H1 (cell line): ENCODE data around the gene LIPG. TPM values are rescaled to one million over a fixed set of nuclear protein-coding genes. Genes with fewer than 3 reads are reported as not detected.

Source experiments
- CTCF ChIA-PET: fragments of 300-600 bp; sonication (Branson Sonifier 250); formaldehyde crosslinking; loops from one replicate; lab custom pipeline; 2021; ENCODE audit not compliant: partially characterized antibody; lab: Charles Lee
- POLR2A ChIA-PET: fragments of 300-600 bp; sonication (Branson Sonifier 250); formaldehyde crosslinking; loops from one replicate; lab custom pipeline; 2021; ENCODE audit warnings: inconsistent platforms; ENCODE audit not compliant: partially characterized antibody; lab: Charles Lee
- DNase-seq, 2 experiments: peaks; one replicate each; pipeline versions ENCODE4 v3.0.0 to v3.0.0-alpha.2; 2010 to 2022; ENCODE audit warnings: low spot score in 2 of 2, low read depth in 1 of 2, mixed read lengths in 1 of 2
- FAIRE-seq: peaks from 2 replicates; lab custom pipeline; 2011; peaks lifted over from hg19 to GRCh38; lab: Jason Lieb, UNC
- H2AFZ ChIP-seq: 2 replicates; pipeline ENCODE4 v1.8.1; 2012; ENCODE audit warnings: low read length, inconsistent platforms
- H2AK5ac ChIP-seq: 2 replicates; pipeline ENCODE4 v1.6.1; 2013; ENCODE audit warnings: low read depth, low read length
- H2BK120ac ChIP-seq: replicated peaks from 2 replicates; pipeline ENCODE3; 2013; ENCODE audit warnings: low read depth, low read length, inconsistent platforms
- H2BK12ac ChIP-seq: 2 replicates; pipeline ENCODE4 v1.6.1; 2013; ENCODE audit warnings: low read depth, low read length
- H2BK15ac ChIP-seq: 2 replicates; pipeline ENCODE4 v1.6.1; 2013; ENCODE audit warnings: low read length
- H2BK20ac ChIP-seq: 2 replicates; pipeline ENCODE4 v1.6.1; 2013; ENCODE audit warnings: low read length
- H2BK5ac ChIP-seq: 2 replicates; pipeline ENCODE4 v1.6.1; 2013; ENCODE audit warnings: low read depth, low read length
- H3K14ac ChIP-seq: 2 replicates; pipeline ENCODE4 v1.6.1; 2013; ENCODE audit warnings: inconsistent platforms; ENCODE audit not compliant: insufficient read length
- H3K18ac ChIP-seq: 2 replicates; pipeline ENCODE4 v1.6.1; 2013; ENCODE audit warnings: low read length; ENCODE audit errors: extremely low read depth
- H3K23ac ChIP-seq: 2 replicates; pipeline ENCODE4 v1.6.1; 2013; ENCODE audit warnings: inconsistent platforms; ENCODE audit not compliant: insufficient read length
- H3K23me2 ChIP-seq: 2 replicates; pipeline ENCODE4 v1.6.1; 2013; ENCODE audit warnings: low read depth, low read length
- H3K27ac ChIP-seq: 2 replicates; pipeline ENCODE4 v1.6.1; 2011; ENCODE audit warnings: low read depth, low read length, inconsistent platforms
- H3K27me3 ChIP-seq, 4 experiments: replicated peaks in 1 of 4; 1 replicate in 1 of 4; 2 replicates in 3 of 4; pipeline versions ENCODE4 v1.6.1 to v1.8.1; 2011 to 2013; ENCODE audit warnings: low read length in 3 of 4, mild to moderate bottlenecking in 3 of 4, inconsistent platforms in 2 of 4, mixed read lengths in 2 of 4, moderate library complexity in 1 of 4; ENCODE audit not compliant: control insufficient read depth in 3 of 4, insufficient read depth in 3 of 4; ENCODE audit errors: extremely low read depth in 1 of 4
- H3K36me3 ChIP-seq, 4 experiments: 2 replicates each; pipeline versions ENCODE4 v1.6.1 to v1.8.1; 2011 to 2013; ENCODE audit warnings: mild to moderate bottlenecking in 4 of 4, low read length in 3 of 4, moderate library complexity in 2 of 4, control low read depth in 1 of 4, inconsistent platforms in 1 of 4; ENCODE audit not compliant: insufficient read depth in 4 of 4, control insufficient read depth in 2 of 4
- H3K4ac ChIP-seq: replicated peaks from 2 replicates; pipeline ENCODE3; 2013; ENCODE audit warnings: low read length, low read depth, mixed read lengths, inconsistent platforms; ENCODE audit not compliant: insufficient read length
- H3K4me1 ChIP-seq, 4 experiments: replicated peaks in 1 of 4; 1 replicate in 1 of 4; 2 replicates in 3 of 4; pipeline versions ENCODE4 v1.6.1 to v1.8.1; 2011 to 2013; ENCODE audit warnings: low read length in 3 of 4, inconsistent platforms in 2 of 4, mixed read lengths in 1 of 4; ENCODE audit not compliant: insufficient read depth in 4 of 4, control insufficient read depth in 3 of 4
- H3K4me2 ChIP-seq, 2 experiments: 2 replicates each; pipeline versions ENCODE4 v1.6.1 to v1.8.1; 2011 to 2013; ENCODE audit warnings: low read depth in 2 of 2, low read length in 2 of 2, control low read depth in 1 of 2, inconsistent platforms in 1 of 2, mild to moderate bottlenecking in 1 of 2; ENCODE audit not compliant: insufficient read depth in 1 of 2
- H3K4me3 ChIP-seq, 4 experiments: fragments of 200-600, 300-600 bp in 1 of 4; sonication (generic), shearing (Covaris generic), sonication (Bioruptor Twin) in 1 of 4; 2 replicates each; pipeline versions ENCODE4 v1.5.1 to v1.8.1; 2011 to 2016; ENCODE audit warnings: low read length in 4 of 4, low read depth in 3 of 4, control low read depth in 2 of 4, inconsistent platforms in 2 of 4, mild to moderate bottlenecking in 2 of 4, mixed read lengths in 1 of 4, moderate library complexity in 1 of 4; ENCODE audit not compliant: insufficient read depth in 2 of 4; ENCODE audit errors: extremely low read depth in 1 of 4
- H3K56ac ChIP-seq: replicated peaks from 2 replicates; pipeline ENCODE3; 2013; ENCODE audit warnings: low read depth, mild to moderate bottlenecking, mixed read lengths, low read length, inconsistent platforms; ENCODE audit not compliant: insufficient read length
- H3K79me1 ChIP-seq: 2 replicates; pipeline ENCODE4 v1.6.1; 2013; ENCODE audit warnings: low read depth, low read length, control low read depth
- H3K79me2 ChIP-seq, 2 experiments: 2 replicates each; pipeline versions ENCODE4 v1.6.1 to v1.8.1; 2012 to 2013; ENCODE audit warnings: low read length in 2 of 2, mild to moderate bottlenecking in 2 of 2, inconsistent platforms in 1 of 2; ENCODE audit not compliant: insufficient read depth in 2 of 2, control insufficient read depth in 1 of 2
- H3K9ac ChIP-seq, 4 experiments: replicated peaks in 1 of 4; 1 replicate in 1 of 4; 2 replicates in 3 of 4; pipeline versions ENCODE4 v1.6.1 to v1.8.1; 2011 to 2013; ENCODE audit warnings: low read depth in 3 of 4, low read length in 3 of 4, control low read depth in 2 of 4, mild to moderate bottlenecking in 2 of 4, moderate library complexity in 2 of 4, inconsistent platforms in 1 of 4; ENCODE audit errors: extremely low read depth in 1 of 4
- H3K9me3 ChIP-seq, 2 experiments: 2 replicates each; pipeline versions ENCODE4 v1.6.1 to v1.8.1; 2012 to 2013; ENCODE audit warnings: mild to moderate bottlenecking in 2 of 2, moderate library complexity in 2 of 2, control low read depth in 1 of 2, inconsistent platforms in 1 of 2, low read depth in 1 of 2, low read length in 1 of 2, mixed read lengths in 1 of 2; ENCODE audit not compliant: insufficient read depth in 2 of 2
- H4K20me1 ChIP-seq, 2 experiments: replicated peaks in 1 of 2; 2 replicates each; pipeline versions ENCODE3 to v1.8.1; 2011 to 2013; ENCODE audit warnings: inconsistent platforms in 2 of 2, low read length in 2 of 2, mild to moderate bottlenecking in 1 of 2; ENCODE audit not compliant: insufficient read depth in 2 of 2, control insufficient read depth in 1 of 2
- H4K5ac ChIP-seq: 2 replicates; pipeline ENCODE4 v1.6.1; 2013; ENCODE audit warnings: low read length, low read depth, mixed read lengths, inconsistent platforms; ENCODE audit not compliant: insufficient read length
- H4K8ac ChIP-seq: 2 replicates; pipeline ENCODE4 v1.8.0; 2013; ENCODE audit warnings: mild to moderate bottlenecking, moderate library complexity, low read length, inconsistent platforms; ENCODE audit not compliant: insufficient read depth; ENCODE audit errors: extremely low read depth
- H4K91ac ChIP-seq: replicated peaks from 2 replicates; pipeline ENCODE3; 2013; ENCODE audit warnings: low read length, mixed read lengths, inconsistent platforms; ENCODE audit not compliant: insufficient read length
- CHD2 ChIP-seq: IDR thresholded peaks from 2 replicates; pipeline ENCODE4 v1.6.1; 2012; ENCODE audit warnings: low read length, improper control_type of control experiment
- EGR1 ChIP-seq: IDR thresholded peaks from 2 replicates; pipeline ENCODE4 v1.6.1; 2011; ENCODE audit warnings: low read depth, low read length, borderline replicate concordance
- GABPA ChIP-seq: IDR thresholded peaks from 2 replicates; pipeline ENCODE4 v1.6.1; 2011; ENCODE audit warnings: mild to moderate bottlenecking, low read length, moderate library complexity, borderline replicate concordance; ENCODE audit not compliant: insufficient read depth
- GTF2F1 ChIP-seq: IDR thresholded peaks from 2 replicates; pipeline ENCODE4 v1.6.1; 2012; ENCODE audit warnings: low read depth, low read length, improper control_type of control experiment, borderline replicate concordance
- JUN ChIP-seq: IDR thresholded peaks from 2 replicates; pipeline ENCODE4 v1.6.1; 2011; ENCODE audit warnings: low read depth, mild to moderate bottlenecking, improper control_type of control experiment, low read length
- KDM1A ChIP-seq: fragments of 200-600, 300-600 bp; sonication (generic); IDR thresholded peaks from 2 replicates; pipeline ENCODE4 v1.7.1; 2016; ENCODE audit warnings: mild to moderate bottlenecking, low read length, borderline replicate concordance
- KDM5A ChIP-seq: fragments of 200-600 bp; IDR thresholded peaks from 2 replicates; pipeline ENCODE4 v1.7.1; 2012; ENCODE audit warnings: mild to moderate bottlenecking, low read length, inconsistent platforms, mixed read lengths
- SAP30 ChIP-seq: fragments of 300-600 bp; sonication (generic); IDR thresholded peaks from 2 replicates; pipeline ENCODE4 v1.7.1; 2012; ENCODE audit warnings: low read length, moderate library complexity, mild to moderate bottlenecking, inconsistent platforms; ENCODE audit not compliant: insufficient read depth, insufficient replicate concordance
- SIN3A ChIP-seq, 2 experiments: IDR thresholded peaks in 1 of 2; conservative IDR thresholded peaks in 1 of 2; 2 replicates each; pipeline ENCODE4 v1.6.1; 2011 to 2012; ENCODE audit warnings: low read length in 2 of 2, improper control_type of control experiment in 1 of 2, low read depth in 1 of 2, mild to moderate bottlenecking in 1 of 2
- TAF7 ChIP-seq: optimal IDR thresholded peaks from 2 replicates; pipeline ENCODE3; 2011; ENCODE audit warnings: low read depth, mild to moderate bottlenecking, inconsistent platforms, low read length, moderate library complexity, borderline replicate concordance
- WGBS, 2 experiments: shearing (Covaris generic) in 1 of 2; methylation state at CpG; one replicate each; pipeline versions ENCODE4 v1.1.6 to v1.1.7; 2013 to 2015; ENCODE audit warnings: low lambda C conversion rate in 2 of 2, mixed read lengths in 2 of 2, inconsistent platforms in 1 of 2, low coverage in 1 of 2, missing lambda C conversion rate in 1 of 2; ENCODE audit not compliant: insufficient replicate concordance in 2 of 2, insufficient coverage in 1 of 2, insufficient read length in 1 of 2; ENCODE audit errors: extremely low coverage in 1 of 2, missing lambda C conversion rate in 1 of 2; 5-methylcytosine and 5-hydroxymethylcytosine counted together
- polyA plus RNA-seq, 7 experiments: library from polyadenylated mRNA; depleted of rRNA in 3 of 7; stranded (reverse) in 5 of 7; unstranded in 2 of 7; fragments of >200 nt in 5 of 7; fragments of 200-250 nt in 2 of 7; gene quantifications; 1 replicate in 5 of 7; 2 replicates in 1 of 7; 4 replicates in 1 of 7; pipeline versions ENCODE4 v1.2.1 to v1.2.3, GENCODE V29; 2011 to 2013; ENCODE audit warnings: missing spikeins in 2 of 7, mixed read lengths in 2 of 7
- total RNA-seq: library from RNA; stranded (reverse); fragmentation: NEBNext Ultra II Directional; extraction: Animal tissue kit (Norgen Biotek cat#: 25700); gene quantifications from 2 replicates; pipeline ENCODE4 v1.2.1, GENCODE V29; 2021
- TF ChIP-seq, protein P1 (sequence below), 3 experiments: IDR thresholded peaks; 1 replicate in 2 of 3; 2 replicates in 1 of 3; pipeline versions ENCODE4 v1.5.1 to v1.6.1; 2011; ENCODE audit warnings: low read length in 3 of 3, mild to moderate bottlenecking in 3 of 3, inconsistent platforms in 2 of 3, low read depth in 1 of 3, moderate library complexity in 1 of 3; ENCODE audit not compliant: insufficient read depth in 1 of 3; ENCODE audit errors: control extremely low read depth in 1 of 3

LIPG gene
- total and polyA plus RNA-seq, 2 of the 8 experiments (the other 6 are each of a cell fraction or from before 2014, with no cell fraction given): 9.2 to 9.8 TPM

DNA sequence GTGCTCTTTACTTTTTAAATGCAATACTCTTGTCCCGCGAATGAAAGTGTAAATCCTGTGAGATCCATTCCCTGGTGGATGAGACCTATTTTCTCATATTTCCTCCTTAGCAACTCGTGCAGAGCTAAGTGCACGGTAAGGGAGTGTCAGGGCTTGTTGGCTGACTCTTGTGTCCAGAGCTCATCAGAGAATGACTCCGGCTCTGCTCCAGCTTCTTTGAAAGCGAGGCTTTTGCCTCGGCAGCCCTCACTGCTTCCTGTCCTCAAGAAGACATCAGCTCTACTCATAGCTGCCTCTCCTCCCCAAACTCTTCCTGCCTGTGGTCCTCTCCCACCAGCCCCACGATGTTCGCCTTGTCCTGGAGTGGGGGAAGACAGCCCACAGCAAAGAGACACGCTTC lies 70.7 kb downstream of the LIPG start:
- Histone ChIP-seq H3K56ac (no peak overlapping the region), H3K9ac (no peak overlapping the region), H3K14ac (no peak overlapping the region), H2BK12ac (no peak overlapping the region), H2AFZ (no peak overlapping the region), H3K18ac (no peak overlapping the region), H3K4me3 (no peak overlapping the region), H3K36me3 (no peaks in the 10 kb centered on the region), H2BK5ac (no peak overlapping the region), H3K9me3 (peaks cover 0 to 3% of the 10 kb centered on the region in 2 experiments; a peak in 1 of 4 replicates), H3K23ac (no peak overlapping the region), H3K27me3 (no peaks in the 10 kb centered on the region), H3K4me2 (no peak overlapping the region), H4K20me1 (no peaks in the 10 kb centered on the region), H3K4ac (no peak overlapping the region), H3K79me2 (no peaks in the 10 kb centered on the region), H4K5ac (no peak overlapping the region), H4K8ac (no peak overlapping the region), H2BK20ac (no peak overlapping the region), H3K79me1 (no peaks in the 10 kb centered on the region), H3K23me2 (no peaks in the 10 kb centered on the region), H4K91ac (no peak overlapping the region), H2BK15ac (no peak overlapping the region; the same call in 1 of the 2 replicates), H3K4me1 (peaks cover 0 to 5% (median 0%) of the 10 kb centered on the region in 4 experiments; a peak in 3 of 7 replicates), H2AK5ac (no peak overlapping the region), H2BK120ac (no peak overlapping the region), H3K27ac (no peak overlapping the region)
- ChIA-PET CTCF (interaction anchor here (0.6 to 3.4 kb wide), 4 partner anchors 8 to 879 kb away, joined by 3 to 11 read pairs (median 4); no protein-coding TSS in a partner anchor), POLR2A (interaction anchor here (0.6 kb wide), 1 partner anchor 13 kb away, joined by 3 read pairs; no protein-coding TSS in a partner anchor)
- 89% methylated on average over 10 of the region's 10 CpGs; no CpG with 5 or more reads in 1 of the 2 experiments for WGBS, 2 experiments
- DNase-seq (no peak), FAIRE-seq (no peak)
- TF ChIP-seq, protein P1, sequence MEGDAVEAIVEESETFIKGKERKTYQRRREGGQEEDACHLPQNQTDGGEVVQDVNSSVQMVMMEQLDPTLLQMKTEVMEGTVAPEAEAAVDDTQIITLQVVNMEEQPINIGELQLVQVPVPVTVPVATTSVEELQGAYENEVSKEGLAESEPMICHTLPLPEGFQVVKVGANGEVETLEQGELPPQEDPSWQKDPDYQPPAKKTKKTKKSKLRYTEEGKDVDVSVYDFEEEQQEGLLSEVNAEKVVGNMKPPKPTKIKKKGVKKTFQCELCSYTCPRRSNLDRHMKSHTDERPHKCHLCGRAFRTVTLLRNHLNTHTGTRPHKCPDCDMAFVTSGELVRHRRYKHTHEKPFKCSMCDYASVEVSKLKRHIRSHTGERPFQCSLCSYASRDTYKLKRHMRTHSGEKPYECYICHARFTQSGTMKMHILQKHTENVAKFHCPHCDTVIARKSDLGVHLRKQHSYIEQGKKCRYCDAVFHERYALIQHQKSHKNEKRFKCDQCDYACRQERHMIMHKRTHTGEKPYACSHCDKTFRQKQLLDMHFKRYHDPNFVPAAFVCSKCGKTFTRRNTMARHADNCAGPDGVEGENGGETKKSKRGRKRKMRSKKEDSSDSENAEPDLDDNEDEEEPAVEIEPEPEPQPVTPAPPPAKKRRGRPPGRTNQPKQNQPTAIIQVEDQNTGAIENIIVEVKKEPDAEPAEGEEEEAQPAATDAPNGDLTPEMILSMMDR (IDR thresholded peaks at IDR 0.05; ENCODE audit: control extremely low read depth in 1 of 3, insufficient read depth in 1 of 3, low read depth in 1 of 3, low read length in 3 of 3): no peak
- TF ChIP-seq GABPA: no peak
- no peak for TF ChIP-seq SIN3A (conservative IDR thresholded peaks at IDR 0.05 in 1 of 2, IDR thresholded peaks at IDR 0.05 in 1 of 2; ENCODE audit: low read depth in 1 of 2, low read length in 2 of 2)
- no peak for TF ChIP-seq GTF2F1
- TF ChIP-seq SAP30: no peak
- no peak for TF ChIP-seq KDM1A
- no peak for TF ChIP-seq JUN
- TF ChIP-seq KDM5A: no peak
- no peak for TF ChIP-seq EGR1
- no peak for TF ChIP-seq TAF7
- no peak for TF ChIP-seq CHD2
